ENCODE measurements around the gene SOX5.

GRCh38 chr12:23771240-23771949 lies 178.1 kb downstream of the SOX5 start:
- TF ChIP-seq, protein P1, sequence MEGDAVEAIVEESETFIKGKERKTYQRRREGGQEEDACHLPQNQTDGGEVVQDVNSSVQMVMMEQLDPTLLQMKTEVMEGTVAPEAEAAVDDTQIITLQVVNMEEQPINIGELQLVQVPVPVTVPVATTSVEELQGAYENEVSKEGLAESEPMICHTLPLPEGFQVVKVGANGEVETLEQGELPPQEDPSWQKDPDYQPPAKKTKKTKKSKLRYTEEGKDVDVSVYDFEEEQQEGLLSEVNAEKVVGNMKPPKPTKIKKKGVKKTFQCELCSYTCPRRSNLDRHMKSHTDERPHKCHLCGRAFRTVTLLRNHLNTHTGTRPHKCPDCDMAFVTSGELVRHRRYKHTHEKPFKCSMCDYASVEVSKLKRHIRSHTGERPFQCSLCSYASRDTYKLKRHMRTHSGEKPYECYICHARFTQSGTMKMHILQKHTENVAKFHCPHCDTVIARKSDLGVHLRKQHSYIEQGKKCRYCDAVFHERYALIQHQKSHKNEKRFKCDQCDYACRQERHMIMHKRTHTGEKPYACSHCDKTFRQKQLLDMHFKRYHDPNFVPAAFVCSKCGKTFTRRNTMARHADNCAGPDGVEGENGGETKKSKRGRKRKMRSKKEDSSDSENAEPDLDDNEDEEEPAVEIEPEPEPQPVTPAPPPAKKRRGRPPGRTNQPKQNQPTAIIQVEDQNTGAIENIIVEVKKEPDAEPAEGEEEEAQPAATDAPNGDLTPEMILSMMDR (IDR thresholded peaks at IDR 0.05): no peak
- no peak for TF ChIP-seq EZH2 (IDR thresholded peaks at IDR 0.05; ENCODE audit: borderline replicate concordance, insufficient read depth, low read depth, low read length, poor library complexity, severe bottlenecking)

Data from B cell (primary cell).